NOMO-1 (cell line): ENCODE data around the gene UBE2E2.

Experiments
- DNase-seq, 2 experiments: peaks; one replicate each; lab custom pipeline; 2025; ENCODE audit not compliant: unreplicated experiment in 2 of 2; lab: John Stamatoyannopoulos, UW

The UBE2E2 gene

DNA sequence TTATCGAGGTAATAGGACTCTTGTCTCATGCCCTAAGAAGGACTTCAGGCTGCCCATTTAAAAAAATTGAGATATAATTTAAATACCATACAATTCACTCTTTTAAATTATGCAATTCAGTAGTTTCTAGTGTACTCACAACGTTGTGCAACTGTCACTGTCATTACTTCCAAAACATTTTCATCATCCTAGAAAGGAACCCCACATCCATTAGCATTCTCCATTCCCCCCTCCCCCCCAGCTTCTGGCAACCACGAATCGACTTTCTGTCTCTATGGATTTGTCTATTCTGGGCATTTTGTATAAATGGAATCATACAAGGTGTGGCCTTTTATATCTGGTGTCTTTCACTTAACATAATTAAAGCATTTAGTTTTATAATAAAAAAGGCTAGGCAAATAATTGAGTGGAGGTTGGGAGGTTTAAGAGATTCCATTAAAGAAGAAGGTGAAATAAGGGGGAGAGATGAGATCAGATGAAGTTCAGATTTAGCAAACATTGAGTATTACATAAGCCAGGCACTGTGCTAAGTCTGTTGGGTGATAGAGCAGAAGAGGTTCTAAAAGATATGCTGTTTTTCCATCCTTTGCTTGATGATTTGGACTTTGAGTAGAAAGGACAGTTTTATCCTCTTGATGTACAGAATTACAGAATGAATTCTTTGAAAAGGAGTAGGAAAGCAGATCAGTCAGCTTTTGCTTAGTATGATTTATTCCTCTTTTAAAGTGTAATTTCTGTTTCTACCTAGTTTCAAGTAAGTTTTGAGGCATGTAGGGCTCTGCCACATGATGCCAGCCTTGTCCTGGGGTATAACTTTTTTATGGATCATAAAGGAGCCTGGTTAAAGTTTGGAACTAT lies 36.3 kb downstream of the UBE2E2 start:
- peak in 1 of 2 experiments; percentile 39 for DNase-seq

DNA sequence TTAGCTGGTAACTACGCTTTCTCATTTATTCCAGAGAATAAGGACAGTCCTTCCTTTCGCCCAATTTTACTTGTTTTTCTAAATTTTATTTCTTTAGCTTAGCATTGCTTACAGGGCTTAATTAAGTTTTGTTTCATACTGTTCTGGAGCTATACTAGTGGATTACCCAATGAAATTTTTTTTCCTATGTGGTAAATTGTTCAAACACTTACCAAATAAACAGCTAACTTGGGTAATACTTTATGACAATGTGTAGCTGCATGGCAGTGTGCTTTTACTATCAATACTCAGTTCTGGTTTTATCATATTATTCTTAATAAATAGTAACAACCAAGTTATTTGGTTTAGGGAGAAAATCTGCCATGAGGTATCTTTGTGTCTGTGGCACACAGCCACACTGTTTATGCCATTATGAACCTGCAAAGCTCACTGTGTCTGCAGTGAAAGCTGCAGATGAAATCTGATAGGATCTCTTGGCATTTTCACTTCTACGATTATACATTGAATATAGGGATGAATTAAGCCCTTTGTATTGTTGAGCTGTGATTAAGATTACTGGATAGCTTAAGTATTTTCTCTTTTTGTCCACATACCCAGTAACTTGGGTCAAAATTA lies 37.2 kb downstream of the UBE2E2 start:
- no peak for DNase-seq

DNA sequence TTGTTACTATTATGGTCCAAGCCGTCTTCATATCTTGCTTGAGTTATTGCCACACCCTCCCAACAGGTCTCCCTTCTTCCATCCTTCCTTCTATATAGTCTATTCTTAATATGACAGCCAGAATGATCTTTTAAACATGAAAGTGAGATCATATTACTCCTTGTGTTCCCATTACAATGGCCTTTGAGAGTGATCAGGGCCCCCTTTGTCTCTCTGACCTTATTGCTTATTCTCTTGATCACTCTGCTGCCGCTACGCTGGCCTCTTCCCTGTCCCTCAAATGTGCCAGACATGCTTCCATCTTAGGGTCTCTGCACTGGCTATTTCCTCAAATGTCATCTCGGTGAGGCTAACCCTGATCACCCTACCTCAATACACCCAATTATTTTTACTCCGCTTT lies 38.1 kb downstream of the UBE2E2 start:
- DNase-seq, result no peak

DNA sequence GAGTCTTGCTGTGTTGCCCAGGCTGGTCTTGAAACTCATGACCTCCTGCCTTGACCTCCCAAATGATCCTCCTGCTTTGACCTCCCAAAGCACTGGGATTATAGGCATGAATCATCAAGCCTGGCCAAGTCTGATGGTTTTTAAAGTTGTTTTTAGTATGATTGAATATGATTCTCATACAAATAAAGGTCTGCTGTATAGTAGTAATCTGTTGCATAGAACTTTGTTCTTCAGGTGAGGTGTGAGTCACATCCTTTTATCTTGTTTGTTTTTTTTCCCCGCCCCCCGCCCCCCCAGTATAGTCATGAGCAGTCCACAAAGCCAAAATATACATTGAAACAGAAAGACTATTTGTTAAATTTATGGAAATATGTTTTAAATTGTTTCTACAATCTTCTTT lies 39.0 kb downstream of the UBE2E2 start:
- DNase-seq, result no peak

DNA sequence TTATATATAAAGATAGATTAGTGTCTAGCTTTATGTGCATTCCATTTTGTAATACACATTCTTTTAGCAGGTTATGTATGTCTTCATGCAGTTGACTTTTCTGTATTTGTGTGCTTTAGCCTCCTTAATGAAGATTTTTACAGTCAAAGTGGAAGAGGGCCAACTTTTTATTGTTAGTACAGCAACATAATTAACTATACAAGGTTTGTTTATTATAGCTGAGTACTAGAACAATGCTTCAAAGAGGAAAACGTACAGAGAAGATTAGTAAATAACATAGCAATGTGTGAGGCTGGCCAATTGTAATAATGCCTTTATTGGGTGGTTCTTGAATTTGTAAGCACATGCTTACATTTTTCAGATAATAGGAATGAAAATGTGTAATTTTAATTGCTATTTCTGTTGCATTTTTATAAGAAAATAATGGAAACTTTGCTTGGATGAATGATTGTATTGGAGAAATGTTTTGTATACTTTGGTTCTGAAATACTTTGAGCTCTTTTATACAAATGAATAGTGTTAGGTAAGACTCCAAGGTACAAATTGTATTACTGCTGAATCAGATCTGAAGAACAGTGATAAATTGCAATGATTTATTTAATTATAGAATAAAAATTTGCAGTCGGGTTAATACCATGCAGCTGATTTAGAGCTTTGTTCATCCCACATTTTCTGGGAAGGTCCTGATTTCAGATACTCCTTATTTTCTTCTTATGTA lies 41.4 kb downstream of the UBE2E2 start:
- DNase-seq, result no peak

DNA sequence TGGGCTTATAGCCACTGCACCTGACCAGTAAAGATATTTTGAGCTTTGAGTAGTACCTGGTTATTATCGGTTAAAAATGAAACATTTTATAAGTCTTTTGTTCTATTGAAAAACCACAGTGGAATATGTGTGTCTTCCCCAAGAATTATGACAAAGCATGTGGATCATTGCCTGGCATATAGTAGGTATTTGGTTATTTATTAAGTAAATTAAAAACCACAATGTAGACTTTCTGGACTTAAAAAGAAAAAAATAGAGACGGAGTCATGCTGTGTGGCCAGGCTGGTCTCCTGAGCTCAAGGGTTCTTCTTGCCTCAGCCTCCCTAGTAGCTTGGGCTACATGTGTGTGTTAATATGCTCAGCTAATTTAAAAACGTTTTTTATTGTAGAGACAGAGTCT lies 43.5 kb downstream of the UBE2E2 start:
- DNase-seq, result no peak

DNA sequence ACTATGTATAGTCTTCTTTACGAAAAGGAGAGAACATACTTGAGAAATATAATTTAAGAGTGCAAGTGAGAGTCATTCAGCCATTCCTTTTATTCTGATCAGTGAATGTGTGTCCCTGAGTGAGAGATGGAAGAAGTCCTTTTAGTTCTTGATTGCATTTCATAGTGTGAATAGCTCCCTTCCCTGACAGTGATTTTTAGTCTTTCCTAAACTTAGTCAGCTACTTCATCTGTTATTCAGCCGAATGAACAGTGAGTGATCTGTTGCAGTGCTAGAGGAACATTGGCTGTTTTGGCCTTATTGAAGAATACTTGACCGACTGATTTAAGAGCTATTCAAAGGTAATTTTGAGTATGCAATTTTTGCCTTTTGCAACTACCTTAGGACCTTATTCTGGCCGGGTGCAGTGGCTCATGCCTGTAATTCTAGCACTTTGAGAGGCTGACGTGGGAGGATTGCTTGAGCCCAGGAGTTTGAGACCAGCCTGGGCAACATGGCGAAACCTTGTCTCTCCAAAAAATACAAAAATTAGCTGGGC lies 45.5 kb downstream of the UBE2E2 start:
- DNase-seq, result no peak

DNA sequence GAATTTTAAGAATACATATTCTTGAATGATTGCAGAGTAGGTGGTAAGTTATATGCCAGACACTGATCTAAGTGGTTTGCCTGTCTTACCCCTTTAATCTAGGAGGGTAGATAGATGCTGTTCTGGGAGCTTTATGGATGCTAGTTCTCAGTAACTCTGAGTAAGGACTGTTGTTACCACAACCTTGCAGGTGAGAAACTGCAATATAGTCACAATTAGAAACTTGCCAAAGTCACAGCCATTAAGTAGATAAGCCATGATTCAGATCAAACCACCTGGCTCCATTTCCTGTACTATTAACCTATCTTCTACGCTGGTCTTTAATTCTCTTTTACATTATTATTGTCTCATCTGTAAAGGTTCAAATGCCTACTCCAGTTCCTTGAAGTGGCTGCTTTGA lies 46.8 kb downstream of the UBE2E2 start:
- no peak for DNase-seq

DNA sequence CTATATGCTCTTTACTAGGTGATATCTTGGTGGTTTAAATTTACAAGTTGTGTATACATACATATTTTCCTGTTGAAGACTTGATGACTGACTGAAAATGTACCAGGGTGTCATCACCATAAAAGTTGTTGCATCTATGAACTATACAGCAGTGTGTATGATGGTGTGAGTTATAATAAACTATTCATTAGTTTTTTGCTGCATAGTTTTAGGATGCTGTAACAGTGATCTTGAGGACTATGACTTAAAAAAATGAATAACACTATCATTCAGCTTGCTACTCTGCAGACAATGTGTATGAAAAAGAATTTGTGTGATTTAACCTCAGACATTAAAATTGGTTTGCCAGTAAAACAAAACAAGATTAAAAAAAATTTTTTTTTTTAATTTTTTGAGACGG lies 49.0 kb downstream of the UBE2E2 start:
- no peak for DNase-seq

DNA sequence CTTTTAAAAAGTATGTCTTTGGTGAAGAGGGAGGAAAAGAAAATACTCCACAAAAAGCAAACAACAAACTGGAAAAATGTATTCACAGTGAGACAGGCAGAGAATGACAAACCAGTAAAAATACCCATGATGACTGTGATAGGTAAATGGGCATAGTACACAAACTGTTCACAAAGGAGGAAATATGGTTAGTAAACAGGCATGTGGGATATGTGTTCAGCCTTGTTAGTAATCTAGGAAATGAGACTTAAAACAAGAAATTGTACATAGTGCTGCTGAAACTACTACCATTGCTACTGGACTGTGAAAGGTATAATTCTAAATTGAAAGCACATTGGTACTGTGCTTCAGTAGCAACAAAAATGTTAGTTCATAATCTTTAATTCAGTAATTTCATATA lies 50.1 kb downstream of the UBE2E2 start:
- no peak for DNase-seq

DNA sequence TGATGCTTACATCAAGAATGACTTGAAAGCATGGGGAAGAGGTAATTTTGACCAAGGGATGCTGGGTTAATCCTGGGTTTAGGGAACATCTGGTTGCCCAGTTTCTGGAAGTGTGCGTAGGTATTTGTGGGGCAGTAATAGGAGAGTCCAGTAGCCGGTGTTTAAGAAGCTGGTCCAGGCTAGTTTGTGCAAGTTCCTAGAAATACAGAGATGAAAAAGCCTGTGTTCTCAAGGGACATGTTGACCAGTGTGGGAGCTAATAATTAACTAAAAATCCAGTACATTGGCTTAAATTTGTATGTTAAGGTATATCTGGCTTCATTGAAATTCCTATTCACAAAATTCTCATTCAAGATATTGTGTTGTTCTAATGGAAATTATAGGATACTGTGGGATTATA lies 51.2 kb downstream of the UBE2E2 start:
- no peak for DNase-seq

DNA sequence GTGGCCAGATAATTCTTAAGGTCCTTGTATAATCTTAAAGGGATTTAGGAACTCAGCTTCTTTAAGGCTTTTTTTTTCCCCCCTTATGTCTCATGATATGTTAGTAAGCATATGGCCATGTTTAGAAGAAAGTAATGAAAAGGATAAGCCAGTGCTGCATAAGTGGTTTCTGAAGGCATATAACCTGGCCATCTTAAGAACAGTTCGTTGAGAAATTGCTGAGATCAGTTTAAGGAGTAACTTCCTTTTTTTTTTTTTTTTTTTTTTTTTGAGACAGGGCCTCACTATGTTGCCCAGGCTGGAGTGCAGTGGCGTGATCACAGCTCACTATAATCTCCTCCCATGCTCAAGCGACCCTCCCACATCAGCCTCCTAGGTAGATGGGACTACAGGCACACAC lies 51.7 kb downstream of the UBE2E2 start:
- DNase-seq, result peak; percentile 38 to 64

DNA sequence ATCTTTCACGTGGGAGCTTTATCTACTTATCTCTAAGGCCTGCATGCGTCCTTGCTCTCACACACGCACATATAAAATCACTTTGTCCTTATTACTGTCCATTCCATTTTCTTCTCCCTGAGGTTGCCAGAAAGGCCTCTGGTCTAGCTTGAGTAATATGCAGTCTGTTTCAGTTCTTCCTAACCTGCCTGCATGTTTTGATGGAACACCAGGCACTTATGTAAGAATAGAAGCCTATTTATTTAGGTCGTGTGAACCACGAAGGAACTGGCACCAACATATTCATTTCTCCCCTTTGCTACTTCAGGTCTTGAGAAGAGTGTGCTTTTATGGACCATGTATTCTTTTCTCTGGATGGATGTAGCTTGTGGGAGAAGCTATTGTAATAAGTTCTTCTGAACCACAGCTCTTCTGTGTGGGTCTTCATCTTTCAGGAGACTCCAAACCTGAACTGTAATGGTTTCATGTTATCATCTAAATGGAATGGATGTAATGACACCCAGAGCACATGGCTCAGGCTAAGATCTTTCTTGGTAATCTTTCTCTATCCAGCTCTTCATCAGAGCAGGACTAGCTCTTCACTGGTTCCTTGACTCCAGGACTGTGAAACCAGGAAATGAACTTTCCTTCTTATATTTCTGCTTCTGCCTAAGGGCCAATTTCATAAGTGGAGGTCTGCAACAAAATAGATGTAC lies 53.8 kb downstream of the UBE2E2 start:
- peak in 1 of 2 experiments; percentile 28 for DNase-seq

DNA sequence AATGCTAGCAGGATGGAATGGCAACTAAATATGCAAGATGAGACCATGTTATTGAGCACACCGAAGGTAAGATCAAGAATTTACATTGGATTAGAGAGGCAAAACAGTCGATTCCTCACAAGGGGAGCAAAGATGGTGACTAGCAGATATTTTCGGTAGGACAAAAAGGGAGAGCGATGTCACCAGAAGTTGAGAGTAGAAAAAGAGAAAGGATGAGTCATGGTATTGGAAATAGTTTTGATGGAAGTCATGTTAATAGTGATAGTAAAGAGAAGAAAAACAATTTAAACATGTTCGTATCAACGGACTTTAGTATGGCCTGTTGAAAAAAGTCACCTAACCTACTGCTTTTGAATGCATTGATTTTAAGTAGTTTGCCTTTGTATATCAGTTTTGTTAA lies 55.0 kb downstream of the UBE2E2 start:
- DNase-seq, result no peak

DNA sequence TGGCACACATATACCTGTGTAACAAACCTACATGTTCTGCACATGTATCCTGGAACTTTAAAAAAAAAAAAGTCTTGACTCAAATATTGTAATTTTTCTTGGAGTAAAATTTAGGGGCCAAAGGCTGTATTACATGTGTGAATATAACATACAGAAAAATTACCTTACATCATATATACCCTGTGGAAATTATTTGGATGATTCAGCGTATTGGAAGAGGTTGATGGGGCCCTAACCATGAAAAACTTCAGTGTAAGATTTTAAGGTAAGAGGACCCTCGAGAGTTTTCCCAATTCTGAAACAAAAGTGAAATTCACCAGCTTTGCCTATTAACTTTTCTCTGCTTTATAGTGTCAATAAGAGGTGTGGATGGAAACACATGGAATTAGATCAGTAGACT lies 56.4 kb downstream of the UBE2E2 start:
- no peak for DNase-seq

DNA sequence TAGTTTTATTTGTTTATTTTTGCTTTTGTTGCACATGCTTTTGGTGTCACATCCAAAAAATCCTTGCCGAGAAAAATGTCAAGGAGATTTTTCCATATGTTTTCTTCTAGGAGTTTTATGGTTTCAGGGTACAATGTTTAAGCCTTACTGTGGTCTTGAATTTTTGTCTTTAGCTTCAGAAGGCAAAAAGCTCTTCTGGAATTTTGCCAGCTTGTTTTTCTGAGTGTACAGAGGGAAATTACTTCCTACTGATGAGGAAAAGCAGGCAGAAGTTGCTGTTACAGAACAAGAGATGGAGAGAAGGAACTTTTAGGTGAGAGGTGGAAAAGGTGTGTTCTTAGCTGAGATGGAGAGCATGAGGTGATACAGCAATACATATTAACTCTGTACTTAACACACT lies 59.6 kb downstream of the UBE2E2 start:
- DNase-seq, result no peak

DNA sequence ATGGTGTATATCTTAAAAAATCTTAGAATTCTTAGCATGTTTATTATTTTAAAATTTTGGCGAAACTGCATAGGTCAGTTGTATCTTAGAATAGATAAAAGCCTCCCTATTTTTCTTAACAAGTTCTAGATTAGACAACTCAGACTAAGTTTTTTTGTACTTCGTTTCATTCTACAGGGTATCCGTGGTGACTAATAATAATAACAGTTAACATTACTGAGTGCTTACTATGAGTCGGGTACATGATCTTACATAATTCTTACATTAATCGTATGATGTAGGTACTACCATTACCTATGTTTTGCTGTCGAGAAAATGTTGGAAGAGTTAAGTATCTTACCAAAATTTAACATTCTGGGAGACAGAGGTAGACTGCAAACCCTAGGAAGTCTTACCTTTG lies 60.7 kb downstream of the UBE2E2 start:
- DNase-seq, result no peak

DNA sequence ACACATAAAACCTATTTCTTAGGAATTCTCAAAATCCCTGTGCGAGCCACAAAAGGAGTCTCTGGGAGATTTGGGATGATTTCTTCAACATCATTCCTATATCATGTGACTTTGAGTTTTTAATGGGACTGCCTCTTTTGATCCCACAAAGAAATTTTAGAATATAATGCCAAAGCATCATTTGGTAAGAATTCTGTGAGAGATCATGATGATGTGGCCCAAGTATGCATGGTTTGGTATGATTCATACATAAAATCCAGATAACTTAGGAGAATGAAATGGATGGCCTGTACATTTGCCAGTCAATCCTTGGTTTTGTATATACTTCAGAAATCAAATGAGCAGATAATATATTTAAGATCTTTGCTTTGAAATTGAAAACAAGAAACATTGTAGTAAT lies 61.3 kb downstream of the UBE2E2 start:
- DNase-seq, result no peak

DNA sequence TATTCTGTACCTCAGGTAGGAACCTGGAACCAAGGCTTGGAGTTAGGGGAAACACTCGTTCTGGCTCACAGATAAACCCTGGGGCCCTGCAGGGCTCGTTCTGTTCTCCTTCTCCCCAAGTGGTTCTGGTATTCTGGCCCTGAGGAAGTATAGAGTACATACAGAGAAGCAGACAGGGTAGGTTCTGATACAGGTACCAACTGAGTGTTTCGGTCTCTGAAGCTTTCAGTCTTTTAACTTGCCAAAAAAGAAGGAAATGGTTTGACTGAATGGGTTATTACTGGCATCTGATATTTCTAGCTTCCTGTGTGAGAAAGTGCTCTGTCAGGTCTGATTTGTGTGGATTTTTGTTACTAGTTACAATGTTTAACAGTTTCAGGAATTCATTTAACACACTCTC lies 67.3 kb downstream of the UBE2E2 start:
- DNase-seq, result no peak

DNA sequence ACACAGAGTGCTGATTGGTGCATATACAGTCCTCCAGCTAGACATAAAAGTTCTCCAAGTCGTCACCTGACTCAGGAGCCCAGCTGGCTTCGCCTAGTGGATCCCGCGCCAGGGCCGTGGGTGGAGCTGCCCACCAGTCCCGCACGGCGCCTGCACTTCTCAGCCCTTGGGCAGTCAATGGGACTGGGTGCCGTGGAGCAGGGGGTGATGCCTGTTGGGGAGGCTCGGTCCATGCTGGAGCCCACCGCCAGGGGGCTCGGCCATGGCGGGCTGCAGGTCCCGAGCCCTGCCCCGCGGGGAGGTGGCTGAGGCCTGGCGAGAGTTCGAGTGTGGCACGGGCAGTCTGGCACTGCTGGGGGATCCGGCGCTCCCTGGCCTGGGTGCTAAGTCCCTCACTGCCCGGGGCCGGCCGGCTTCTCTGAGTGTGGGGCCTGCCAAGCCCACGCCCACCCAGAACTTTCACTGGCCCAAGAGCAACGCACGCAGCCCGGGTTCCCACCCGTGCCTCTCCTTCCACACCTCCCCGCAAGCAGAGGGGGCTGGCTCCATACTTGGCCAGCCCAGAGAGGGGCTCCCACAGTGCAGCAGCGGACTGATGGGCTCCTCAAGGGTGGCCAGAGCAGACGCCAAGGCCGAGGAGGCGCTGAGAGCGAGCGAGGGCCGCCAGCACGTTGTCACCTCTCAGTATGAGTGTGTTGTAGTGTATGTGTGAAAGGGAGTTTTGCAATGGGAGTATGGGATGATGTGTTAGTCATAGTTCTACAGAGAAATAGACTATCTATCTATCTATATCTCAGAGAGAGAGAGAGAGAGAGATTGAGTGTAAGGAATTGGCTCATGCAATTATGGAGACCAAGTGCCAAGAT lies 69.0 kb downstream of the UBE2E2 start:
- DNase-seq, result no peak
